ENCODE results near the gene SRA1. TPM values are rescaled to one million over a fixed set of nuclear protein-coding genes. Genes with fewer than 3 reads are reported as not detected.
A peak's percentile ranks its signal among the peaks of the same experiment; 100 is the strongest.

Gene SRA1
- total and polyA plus RNA-seq, 2 of the 13 experiments (the other 11 are each of a cell fraction or from before 2014, with no cell fraction given), result 14.2 to 32.8 TPM

- TF ChIP-seq MIER3 (CRISPR knock-in tag; IDR thresholded peaks at IDR 0.05; ENCODE audit: borderline replicate concordance) (peak; percentile 89), TOPORS (CRISPR knock-in tag; IDR thresholded peaks at IDR 0.05) (no peak), ZNF281 (CRISPR knock-in tag; IDR thresholded peaks at IDR 0.05; ENCODE audit: borderline replicate concordance) (peak; percentile 24; the same call in 1 of the 2 replicates), ZNF335 (CRISPR knock-in tag; IDR thresholded peaks at IDR 0.05) (no peak), NFIC (IDR thresholded peaks at IDR 0.05; ENCODE audit: low read length) (peak; percentile 74; the same call in 1 of the 2 replicates), NFYB (CRISPR knock-in tag; IDR thresholded peaks at IDR 0.05) (no peak), SOX13 (IDR thresholded peaks at IDR 0.05) (peak; percentile 26; the same call in 1 of the 2 replicates), SOX13 (CRISPR knock-in tag; conservative IDR thresholded peaks at IDR 0.05 in 1 of 2, IDR thresholded peaks at IDR 0.05 in 1 of 2) (peak in 1 of 2 experiments; percentile 86; a peak in 2 of 4 replicates), ZNF451 (CRISPR knock-in tag; IDR thresholded peaks at IDR 0.05) (no peak), MAZ (IDR thresholded peaks at IDR 0.05; ENCODE audit: borderline replicate concordance, low read depth, low read length) (no peak), MAZ (CRISPR knock-in tag; IDR thresholded peaks at IDR 0.05; ENCODE audit: low read depth) (no peak), NAIF1 (CRISPR knock-in tag; IDR thresholded peaks at IDR 0.05; ENCODE audit: borderline replicate concordance) (no peak), ZFP1 (CRISPR knock-in tag; IDR thresholded peaks at IDR 0.05) (0 out of 2 replicates have a peak, but pooled peaks have one; percentile 27), SATB2 (CRISPR knock-in tag; IDR thresholded peaks at IDR 0.05) (peak; percentile 37; the same call in 1 of the 2 replicates), ZNF891 (CRISPR knock-in tag; IDR thresholded peaks at IDR 0.05) (no peak), ZNF83 (CRISPR knock-in tag; IDR thresholded peaks at IDR 0.05; ENCODE audit: borderline replicate concordance) (no peak), MED1 (CRISPR knock-in tag; IDR thresholded peaks at IDR 0.05) (peak; percentile 84), ATM (IDR thresholded peaks at IDR 0.05; ENCODE audit: borderline replicate concordance) (no peak), PPARG (CRISPR knock-in tag; conservative IDR thresholded peaks at IDR 0.05) (peak; percentile 100), THAP11 (CRISPR knock-in tag; IDR thresholded peaks at IDR 0.05) (peak; percentile 81), CEBPG (CRISPR knock-in tag; IDR thresholded peaks at IDR 0.05) (peak; percentile 99)
- TF ChIP-seq, protein P1, sequence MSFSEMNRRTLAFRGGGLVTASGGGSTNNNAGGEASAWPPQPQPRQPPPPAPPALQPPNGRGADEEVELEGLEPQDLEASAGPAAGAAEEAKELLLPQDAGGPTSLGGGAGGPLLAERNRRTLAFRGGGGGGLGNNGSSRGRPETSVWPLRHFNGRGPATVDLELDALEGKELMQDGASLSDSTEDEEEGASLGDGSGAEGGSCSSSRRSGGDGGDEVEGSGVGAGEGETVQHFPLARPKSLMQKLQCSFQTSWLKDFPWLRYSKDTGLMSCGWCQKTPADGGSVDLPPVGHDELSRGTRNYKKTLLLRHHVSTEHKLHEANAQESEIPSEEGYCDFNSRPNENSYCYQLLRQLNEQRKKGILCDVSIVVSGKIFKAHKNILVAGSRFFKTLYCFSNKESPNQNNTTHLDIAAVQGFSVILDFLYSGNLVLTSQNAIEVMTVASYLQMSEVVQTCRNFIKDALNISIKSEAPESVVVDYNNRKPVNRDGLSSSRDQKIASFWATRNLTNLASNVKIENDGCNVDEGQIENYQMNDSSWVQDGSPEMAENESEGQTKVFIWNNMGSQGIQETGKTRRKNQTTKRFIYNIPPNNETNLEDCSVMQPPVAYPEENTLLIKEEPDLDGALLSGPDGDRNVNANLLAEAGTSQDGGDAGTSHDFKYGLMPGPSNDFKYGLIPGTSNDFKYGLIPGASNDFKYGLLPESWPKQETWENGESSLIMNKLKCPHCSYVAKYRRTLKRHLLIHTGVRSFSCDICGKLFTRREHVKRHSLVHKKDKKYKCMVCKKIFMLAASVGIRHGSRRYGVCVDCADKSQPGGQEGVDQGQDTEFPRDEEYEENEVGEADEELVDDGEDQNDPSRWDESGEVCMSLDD (CRISPR knock-in tag; IDR thresholded peaks at IDR 0.05; ENCODE audit: borderline replicate concordance), result peak; percentile 26; the same call in 1 of the 2 replicates
- TF ChIP-seq, protein P2, sequence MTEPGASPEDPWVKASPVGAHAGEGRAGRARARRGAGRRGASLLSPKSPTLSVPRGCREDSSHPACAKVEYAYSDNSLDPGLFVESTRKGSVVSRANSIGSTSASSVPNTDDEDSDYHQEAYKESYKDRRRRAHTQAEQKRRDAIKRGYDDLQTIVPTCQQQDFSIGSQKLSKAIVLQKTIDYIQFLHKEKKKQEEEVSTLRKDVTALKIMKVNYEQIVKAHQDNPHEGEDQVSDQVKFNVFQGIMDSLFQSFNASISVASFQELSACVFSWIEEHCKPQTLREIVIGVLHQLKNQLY (CRISPR knock-in tag; IDR thresholded peaks at IDR 0.05), result peak; percentile 49; the same call in 1 of the 2 replicates
- TF ChIP-seq, protein P3, sequence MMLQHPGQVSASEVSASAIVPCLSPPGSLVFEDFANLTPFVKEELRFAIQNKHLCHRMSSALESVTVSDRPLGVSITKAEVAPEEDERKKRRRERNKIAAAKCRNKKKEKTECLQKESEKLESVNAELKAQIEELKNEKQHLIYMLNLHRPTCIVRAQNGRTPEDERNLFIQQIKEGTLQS (CRISPR knock-in tag; IDR thresholded peaks at IDR 0.05), result peak; percentile 80
- TF ChIP-seq, protein P4, sequence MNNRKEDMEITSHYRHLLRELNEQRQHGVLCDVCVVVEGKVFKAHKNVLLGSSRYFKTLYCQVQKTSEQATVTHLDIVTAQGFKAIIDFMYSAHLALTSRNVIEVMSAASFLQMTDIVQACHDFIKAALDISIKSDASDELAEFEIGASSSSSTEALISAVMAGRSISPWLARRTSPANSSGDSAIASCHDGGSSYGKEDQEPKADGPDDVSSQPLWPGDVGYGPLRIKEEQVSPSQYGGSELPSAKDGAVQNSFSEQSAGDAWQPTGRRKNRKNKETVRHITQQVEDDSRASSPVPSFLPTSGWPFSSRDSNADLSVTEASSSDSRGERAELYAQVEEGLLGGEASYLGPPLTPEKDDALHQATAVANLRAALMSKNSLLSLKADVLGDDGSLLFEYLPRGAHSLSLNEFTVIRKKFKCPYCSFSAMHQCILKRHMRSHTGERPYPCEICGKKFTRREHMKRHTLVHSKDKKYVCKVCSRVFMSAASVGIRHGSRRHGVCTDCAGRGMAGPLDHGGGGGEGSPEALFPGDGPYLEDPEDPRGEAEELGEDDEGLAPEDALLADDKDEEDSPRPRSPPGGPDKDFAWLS (CRISPR knock-in tag; IDR thresholded peaks at IDR 0.05; ENCODE audit: borderline replicate concordance), result no peak
These were observed 49.8 kb upstream of the SRA1 start (continued) for GRCh38 chr5:140607031-140607430.

All from HepG2 (cell line).